Activated gamma-delta T cell (primary cell): ENCODE data around the gene RANBP9.

ENCODE experiments used
- DNase-seq: peaks from one replicate; lab custom pipeline; 2025; lab: John Stamatoyannopoulos, UW

The RANBP9 gene

DNA sequence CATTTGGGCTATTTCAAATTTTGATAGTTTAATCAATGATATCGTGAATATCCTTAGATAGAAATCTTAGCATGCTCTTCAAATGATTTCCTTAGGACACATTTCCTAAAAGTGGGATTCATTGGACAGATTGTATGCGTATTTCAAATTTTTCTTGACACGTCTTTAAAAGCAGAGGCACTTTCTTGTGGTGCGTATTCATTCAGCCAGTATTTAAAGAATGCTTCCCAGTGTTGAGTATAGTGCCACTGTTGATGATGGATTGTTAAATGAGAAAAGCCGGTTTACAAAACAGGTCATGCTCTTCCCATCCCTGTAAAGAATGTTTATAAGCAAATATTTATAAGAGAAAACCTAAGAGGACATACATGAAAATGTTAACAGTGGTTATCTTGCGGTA lies 111.6 kb downstream of the RANBP9 start:
- DNase-seq = no peak

DNA sequence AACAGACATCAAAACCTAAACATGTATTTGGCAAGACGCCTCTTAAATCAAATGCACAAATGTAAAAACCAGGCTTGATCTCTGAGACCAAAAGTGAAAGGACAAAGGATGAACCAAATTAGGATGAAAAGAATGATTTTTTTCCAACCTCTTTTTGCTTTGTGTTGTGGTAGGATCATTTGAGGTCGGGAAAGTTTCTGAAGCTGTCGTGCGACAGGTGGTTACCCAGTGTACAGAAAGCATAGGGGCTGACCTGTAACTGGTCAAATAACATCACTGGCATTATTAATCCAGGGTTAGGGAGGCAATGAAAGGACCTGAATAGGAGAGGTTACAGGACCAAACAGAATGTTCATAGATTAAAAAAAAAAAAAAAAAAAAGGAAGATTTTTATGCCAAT lies 114.6 kb downstream of the RANBP9 start:
- DNase-seq = no peak

DNA sequence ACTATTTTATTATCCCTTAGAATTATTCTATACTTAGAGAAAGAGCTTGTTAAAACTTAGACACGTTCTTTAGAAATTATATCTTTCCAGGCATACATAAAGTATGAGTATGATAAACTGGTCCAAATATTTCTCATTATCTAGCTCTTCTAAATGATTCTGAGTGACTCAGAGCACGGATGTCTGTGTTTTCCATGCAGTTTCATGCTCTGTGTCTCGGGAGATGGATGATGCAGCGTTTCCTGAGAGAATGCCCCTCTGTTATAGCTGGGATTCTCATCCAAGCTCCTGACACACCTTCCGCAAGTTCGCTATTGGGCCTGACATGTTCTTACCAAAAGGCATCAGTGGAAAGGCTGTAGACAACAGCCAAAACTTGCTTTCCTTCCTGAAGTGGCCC lies 117.9 kb downstream of the RANBP9 start:
- no peak for DNase-seq

DNA sequence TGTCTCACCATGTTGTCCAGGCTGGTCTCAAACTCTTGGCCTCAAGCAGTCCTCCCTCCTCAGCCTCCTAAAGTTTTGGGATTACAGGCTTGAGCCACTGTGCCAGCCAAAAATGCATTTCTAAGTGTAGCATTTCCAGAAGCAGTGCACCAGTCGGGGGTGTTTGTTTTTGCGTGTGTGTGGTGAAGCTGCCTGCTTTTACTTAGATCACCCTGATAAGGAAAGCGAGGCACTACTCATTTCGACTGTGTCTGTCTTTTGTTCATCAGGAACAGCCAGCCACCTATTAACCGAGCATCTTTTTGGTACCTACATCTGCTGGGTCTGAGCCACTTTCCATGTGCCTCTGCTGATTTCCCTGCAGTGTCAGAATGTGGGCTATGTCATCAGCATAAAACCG lies 118.5 kb downstream of the RANBP9 start:
- no peak for DNase-seq

DNA sequence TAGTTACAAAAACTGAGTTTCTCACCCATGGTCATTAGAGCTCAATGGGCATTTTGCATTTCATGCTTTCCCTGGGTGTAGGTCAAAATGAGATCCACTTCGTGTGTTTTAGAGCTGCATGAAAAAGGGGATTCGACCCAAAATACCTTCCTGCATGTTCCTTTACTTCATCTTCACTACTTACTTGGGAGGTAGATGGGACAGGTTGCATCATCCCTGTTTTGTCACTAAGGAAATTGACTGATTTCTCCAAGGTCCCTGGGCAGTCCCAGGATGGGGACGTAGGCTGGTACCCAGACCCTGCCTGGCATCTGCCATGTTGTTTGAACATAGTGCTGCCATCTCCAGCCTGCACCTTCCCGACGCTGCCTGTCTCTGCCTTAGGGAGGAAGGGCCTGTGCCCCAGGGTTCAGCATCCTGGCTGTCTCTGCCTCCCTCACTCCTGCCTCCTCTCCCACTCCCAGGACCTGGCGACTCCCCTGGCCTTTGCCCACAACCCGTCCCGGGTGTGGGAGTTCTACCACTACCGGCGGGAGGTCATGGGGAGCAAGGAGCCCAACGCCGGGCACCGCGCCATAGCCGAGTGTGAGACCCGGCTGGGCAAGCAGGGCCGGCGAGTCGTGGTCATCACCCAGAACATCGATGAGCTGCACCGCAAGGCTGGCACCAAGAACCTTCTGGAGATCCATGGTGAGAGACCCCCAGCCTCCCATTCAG lies 120.3 kb downstream of the RANBP9 start:
- no peak for DNase-seq

DNA sequence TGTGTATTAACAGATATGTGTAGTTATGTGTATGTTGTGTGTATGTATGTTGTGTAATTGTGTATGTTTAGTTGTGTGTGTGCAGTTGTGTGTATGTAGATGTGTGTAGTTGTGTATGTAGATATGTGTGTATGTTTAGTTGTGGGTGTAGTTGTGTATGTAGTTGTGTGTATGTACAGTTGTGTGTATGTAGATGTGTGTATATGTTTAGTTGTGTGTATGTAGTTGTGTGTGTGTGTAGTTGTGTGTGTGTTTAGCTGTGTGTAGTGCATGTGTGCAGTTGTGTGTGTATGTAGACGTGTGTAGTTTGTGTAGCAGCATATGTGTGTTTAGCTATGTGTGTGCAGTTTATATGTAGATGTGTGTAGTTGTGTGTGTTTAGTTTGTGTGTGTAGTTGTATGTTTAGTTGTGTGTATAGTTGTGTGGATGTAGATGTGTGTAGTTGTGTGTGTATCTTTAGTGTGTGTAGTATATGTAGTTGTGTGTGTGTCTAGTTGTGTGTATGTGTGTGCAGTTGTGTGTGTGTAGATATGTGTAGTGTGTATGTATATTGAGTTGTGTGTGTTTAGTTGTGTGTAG lies 121.0 kb downstream of the RANBP9 start:
- no peak for DNase-seq

DNA sequence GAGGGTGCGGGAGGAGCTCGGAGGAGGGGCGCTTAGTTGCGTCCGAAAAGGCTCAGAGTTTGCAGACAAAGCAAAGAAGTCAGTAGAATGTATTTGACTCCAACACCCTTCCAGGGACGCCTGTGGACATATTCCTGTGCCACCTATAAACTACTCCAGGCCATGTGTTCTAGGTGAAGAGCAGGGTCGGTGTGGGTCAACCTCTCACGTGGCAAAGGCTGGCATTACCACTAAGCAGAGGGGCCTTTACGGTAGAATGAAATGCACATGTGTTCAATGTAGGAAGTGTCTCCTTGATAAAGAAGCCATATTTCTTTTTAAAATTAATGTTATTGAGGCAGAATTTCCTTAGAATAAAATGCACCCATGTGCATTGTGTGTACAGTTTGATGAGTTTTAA lies 121.8 kb downstream of the RANBP9 start:
- no peak for DNase-seq

DNA sequence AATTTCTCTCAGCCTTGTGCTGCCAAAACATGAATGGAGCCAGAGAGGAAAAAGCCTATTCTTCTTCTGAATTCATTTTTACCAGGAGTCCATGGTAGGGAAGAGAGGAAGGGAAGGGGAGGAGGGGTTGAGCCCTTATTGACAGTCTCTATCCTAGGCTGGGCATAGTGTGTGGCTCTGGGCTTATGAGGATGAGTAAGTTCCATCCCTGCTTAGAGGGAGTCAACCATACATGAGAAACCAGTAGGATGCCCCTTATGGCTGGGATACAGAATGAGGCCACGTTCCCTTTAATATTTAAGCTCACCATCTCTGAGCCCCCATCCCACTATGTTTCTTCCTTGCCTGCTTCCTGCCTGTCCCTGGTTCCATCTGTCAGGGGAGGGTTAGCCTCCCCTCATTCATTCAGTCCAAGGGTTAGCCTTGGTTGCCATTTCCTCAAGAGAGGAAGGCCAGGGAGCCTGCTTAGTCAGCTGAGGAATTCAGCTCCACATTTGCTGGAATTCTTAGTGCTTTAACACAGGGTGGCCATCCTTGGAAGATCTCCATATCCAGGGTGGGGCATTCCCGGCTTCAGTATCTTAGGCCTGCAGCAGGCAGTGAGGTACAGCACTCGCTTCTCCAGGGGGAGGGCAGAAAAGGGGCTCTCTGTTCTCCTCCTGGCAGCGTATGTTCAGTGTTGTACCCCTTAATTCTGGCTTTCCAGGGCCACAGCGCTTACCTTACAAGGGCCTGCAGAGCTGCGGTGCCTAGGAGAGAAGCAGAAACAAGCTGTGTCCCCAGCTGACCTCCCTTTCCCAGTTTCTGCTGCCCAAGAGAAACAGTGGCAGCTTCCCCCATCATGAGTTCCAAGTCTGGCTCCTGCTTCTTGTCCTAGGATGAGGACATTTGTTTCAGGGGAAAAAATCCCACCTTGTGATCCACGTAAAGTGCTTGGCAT lies 124.8 kb downstream of the RANBP9 start:
- DNase-seq = no peak

DNA sequence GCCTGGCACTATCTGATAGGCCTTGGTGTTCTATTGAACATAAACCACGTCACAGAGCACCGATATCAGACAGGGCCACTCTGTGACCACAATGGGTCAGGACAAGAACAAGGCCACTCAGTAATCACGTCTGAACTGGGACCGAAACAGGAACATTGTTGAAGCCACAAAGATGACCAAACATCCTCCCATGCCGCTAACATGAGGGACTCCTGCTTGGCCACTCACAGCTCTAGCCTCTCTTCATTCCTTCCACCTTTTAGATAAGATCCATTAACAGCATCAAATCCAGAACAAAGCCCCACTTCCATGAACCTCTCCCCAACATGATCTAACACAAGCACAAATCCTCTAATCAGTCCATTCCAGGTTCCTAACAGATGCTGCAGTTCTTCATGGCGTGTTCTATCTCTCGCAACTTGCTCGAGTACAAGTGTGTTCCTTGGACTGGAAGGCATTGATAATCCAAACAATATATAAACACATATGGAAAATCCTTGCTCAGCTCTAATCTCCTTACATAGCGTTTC lies 129.9 kb downstream of the RANBP9 start:
- DNase-seq = no peak

DNA sequence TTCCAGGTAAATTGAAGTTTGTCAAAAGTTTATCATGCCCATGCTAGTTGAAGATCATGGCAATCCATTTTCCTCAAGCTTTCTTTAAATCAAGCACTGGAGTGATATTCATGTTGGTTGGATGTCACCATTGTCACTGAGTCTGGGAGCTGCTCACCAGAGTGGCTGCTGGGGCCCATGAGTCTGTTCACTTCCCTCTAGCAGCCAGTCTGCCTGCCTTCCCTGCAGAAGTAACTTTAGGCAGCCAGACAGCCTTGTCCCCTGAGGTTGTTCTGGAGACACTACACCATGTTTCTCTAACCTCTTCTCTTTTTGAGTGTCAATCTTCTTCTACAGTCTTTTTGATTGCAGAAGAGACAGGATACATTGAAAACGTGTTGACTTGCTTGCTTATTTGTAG lies 131.7 kb downstream of the RANBP9 start:
- no peak for DNase-seq

DNA sequence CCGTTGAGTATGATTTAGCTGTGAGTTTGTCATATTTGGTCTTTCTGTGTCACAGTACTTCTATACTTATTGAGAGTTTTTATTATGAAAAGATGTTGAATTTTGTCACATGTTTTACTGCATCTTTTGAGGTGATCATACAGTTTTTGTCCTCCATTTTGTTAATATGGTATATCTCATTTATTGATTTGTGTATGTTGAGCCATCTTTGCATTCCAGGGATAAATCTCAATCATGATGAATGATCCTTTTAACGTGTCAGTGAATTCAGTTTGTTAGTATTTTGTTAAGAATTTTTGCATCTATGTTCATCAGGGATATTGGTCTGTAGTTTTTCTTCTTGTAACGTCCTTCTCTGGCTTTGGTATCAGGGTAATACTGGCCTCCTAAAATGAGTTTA lies 133.7 kb downstream of the RANBP9 start:
- DNase-seq = no peak

DNA sequence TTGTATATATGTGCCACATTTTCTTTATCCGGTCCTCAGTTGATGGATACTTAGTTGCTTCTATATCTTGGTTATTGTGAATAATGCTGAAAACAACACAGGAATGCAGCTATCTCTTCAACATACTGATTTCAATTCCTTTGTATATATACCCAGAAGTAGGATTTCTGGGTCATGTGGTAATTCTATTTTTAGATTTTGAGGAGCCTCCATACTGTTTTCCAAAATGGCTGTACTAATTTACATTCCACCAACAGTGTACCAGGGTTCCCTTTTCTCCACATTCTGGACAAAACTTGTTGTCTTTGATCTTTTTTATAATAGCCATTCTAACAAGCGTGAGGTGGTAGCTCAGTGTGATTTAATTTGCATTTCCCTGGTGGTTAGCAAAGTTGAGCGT lies 135.6 kb downstream of the RANBP9 start:
- DNase-seq = no peak

DNA sequence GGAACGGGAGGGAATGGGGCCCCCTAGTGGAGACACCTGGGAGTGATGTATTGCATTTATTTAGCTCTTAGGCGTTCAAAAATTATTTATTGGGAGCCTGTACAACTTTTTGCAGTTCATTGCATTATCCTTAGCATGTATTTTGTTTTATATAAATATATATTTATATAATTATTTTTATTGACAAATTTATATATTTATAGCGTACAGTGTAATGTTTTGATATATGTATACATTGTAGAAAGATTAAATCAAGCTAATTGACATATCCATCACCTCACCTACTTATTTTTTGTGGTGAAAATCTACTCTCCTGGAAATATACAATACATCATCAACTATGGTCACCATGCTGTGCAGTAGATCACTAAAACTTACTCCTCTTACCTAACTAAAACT lies 136.3 kb downstream of the RANBP9 start:
- DNase-seq = no peak

DNA sequence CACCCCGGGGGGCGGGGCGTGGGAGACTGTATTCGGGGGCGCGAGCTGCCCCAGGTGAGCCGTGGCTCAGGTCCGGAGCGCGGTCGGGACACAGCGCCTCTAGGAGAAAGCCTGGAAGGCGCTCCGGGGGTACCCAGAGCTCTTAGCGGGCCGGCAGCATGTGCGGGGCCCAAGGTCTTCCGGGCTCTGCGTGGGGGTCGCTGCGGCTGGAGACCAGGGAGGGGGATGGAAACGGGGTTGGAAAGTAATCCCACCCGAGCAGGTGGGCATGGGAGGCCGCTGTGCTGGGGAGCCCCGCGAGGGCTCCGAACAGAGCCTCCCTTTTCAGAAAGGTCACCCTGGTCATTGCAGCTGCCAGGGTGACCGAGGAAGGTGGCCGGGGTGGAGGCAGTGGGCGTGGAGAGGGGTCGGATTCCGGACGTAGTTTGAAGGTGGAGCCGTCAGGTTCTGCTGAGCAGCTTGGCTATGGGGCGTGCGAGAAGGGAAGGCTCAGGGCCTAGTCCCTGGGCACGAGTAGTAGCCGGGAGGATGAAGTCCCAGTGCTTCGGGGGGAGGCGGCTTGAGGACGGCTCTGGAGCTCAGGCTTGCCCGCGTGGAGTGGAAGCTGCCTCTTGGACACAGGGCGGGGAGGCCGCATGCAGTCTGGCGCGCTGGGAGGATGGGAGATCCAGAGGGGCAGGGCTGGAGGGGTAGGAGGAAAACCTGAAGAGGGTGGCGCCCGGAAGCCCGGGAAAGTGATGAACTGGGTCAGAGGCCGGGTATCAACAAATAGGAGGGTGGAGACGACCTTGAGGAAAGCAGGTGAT lies 136.9 kb downstream of the RANBP9 start, which contains the start of gene SIRT5:
Gene SIRT5, plus strand, starts transcription at position 31 of the 806 bp plus-strand sequence. CDS start 9,510 bp downstream, outside the sequence.
- DNase-seq = peak; percentile 47

DNA sequence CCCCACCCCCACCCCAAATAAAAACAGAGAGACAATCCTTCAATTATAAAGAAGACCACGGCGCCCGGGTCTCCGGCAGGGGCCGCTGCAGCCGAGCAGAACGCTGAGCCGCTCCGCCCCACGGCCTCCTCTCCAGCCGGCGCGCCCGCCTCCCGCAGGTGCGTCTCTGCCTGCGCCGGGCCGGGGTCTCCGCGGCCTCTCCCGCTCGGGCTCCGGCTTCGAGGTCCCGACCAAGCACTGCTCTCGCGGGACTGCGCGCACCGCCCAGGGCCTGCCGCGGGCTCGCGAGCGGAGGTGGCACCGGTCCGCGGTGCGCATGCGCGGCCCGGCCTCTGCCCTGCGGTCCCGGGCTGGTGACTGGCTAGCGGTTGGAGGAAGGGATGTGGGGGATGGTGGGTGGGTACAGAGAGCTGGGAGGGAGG lies 137.5 kb downstream of the RANBP9 start:
- peak; percentile 87 for DNase-seq

DNA sequence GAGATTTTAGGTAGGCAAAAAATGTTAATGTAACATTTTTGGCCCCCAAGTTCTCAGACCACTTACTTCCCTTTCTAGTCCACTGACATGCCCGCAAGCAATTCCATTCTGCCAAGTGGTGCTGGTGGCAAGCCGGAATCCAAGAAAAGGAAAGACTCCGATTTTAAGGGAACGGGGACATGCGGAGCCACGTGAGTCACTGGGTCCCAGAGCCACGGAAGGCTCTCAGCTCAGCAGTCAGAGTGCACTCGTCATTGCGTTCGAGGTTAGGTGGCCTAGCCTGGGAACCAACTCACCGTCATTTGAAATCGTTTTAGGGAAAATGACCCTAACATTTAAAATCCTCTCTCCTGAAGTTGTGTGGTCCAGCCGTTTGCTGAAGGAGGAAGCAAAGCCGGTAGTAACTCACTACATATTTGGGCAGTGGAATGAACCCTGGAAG lies 137.9 kb downstream of the RANBP9 start:
- no peak for DNase-seq

DNA sequence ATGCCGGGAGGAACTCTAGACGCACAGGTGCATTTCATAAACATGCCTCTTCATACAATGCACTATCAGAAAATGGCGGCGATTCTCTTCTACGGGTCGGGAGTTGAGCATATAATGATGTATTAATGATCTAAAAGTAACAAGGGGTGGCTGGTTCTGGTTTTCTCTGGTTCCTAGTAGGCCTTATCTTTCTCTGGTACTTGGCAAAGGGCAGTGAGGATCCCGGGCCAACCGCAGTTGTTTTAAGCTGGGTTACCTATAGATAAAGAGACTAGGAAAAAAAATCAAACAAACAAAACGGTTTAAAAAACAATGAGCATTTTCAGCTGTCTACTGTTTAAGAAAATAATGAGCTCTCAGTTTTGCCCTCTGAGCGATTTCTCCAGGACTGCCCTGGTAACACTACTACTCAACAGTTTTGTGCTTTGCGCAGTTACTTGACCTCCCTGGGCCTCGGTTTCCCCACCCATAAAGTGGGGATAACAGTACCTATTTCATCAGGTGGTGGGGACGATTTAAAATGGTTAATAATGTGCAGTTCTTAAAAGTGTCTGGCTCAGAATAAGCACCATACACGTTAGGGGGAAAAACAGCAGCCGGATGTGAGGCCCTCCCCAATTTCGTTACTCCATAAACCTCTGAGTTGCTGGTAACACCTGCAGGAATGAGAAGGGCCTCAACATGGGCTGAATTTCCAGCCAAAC lies 138.5 kb downstream of the RANBP9 start:
- DNase-seq = no peak

DNA sequence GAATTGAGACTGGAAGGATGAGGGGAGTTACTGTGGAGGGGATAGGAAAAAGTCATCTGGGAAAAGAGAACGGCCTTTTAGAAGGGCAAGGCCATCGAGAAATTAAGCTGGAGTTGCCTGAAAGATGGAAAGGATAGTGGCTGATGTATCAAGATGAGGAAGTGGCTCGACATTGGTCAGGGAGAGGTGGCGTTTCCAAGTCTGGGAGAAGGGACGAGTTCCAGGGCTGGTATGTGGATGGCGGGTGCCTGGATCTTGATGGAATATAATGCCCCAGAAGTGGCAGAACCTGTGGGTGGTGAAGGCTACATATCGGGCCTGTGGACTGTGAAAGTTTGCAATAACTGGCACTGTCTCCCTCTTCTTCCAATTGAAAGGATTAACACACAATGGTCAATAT lies 139.4 kb downstream of the RANBP9 start:
- DNase-seq = no peak
